ENCODE data around the gene AAK1.
"Not testable (repeated sequence)": the region's sequence is repeated elsewhere in the genome, so short reads cannot be mapped to it uniquely, and the experiment has no call there.

DNA sequence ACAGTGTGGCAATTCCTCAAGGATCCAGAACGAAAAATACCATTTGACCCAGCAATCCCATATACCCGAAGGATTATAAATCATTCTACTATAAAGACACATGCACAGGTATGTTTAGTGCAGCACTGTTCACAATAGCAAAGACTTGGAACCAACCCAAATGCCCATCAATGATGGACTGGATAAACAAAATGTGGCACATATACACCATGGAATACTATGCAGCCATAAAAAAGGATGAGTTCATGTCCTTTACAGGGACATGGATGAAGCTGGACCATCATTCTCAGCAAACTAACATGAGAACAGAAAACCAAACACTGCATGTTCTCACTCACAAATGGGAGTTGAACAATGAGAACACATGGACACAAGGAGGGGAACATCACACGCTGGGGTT is 29.6 kb upstream of the AAK1 start:
- TF ChIP-seq CTCF (IDR thresholded peaks at IDR 0.05; ENCODE audit: low read depth, low read length); POLR2A (IDR thresholded peaks at IDR 0.05; ENCODE audit: extremely low read depth, insufficient read length); MYC (IDR thresholded peaks at IDR 0.05; ENCODE audit: low read depth, low read length); MAX (IDR thresholded peaks at IDR 0.05; ENCODE audit: low read depth, low read length): not testable (repeated sequence)

All from NB4 (cell line).